GM10847 (cell line): ENCODE data around the gene GALNT7.

ENCODE experiments used
- POLR2A ChIP-seq: IDR thresholded peaks from 2 replicates; pipeline ENCODE4 v1.6.1; 2011; ENCODE audit not compliant: insufficient read length; ENCODE audit errors: extremely low read depth

GALNT7 gene

GRCh38 chr4:173259310-173259709 lies 90.7 kb downstream of the GALNT7 start:
- no peak for TF ChIP-seq POLR2A

GRCh38 chr4:173261052-173261451 lies 92.4 kb downstream of the GALNT7 start:
- no peak for TF ChIP-seq POLR2A

DNA sequence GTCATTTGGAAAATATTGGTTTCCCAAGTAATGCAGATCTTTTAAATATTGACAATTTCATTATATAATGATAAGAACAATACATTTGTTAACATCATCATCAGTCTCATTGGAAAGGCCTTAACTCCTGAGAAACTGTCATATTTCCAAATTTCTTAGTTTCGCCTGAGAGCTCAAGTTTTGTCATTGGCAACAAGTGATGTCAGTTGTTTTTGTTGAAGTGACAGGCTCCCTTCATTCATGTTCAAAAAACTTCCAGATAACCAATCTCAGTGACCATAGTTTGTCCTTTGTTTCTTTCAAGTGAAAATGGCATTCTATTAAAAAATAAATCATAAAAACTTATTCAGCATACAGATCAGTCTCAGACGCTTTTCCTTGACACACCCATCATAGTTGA lies 93.8 kb downstream of the GALNT7 start:
- no peak for TF ChIP-seq POLR2A

DNA sequence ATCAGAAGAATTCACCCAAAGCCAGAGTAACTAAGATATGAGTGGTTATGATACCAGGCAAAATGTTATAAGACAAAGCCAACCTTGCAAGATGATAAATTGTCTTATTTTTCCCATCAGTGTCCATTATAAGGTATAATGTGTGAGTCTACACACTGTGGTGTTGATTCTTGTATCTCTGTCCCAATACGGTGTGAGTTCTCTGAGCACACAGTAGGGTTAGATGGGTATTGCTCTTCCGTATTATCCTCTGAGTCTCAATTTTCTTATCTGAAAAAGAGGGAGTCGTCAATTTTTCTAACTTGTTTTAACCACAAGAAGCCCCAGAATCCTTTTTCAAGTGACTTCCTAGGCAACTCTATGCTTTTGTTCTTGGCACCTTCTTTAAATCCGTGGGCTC lies 95.6 kb downstream of the GALNT7 start:
- no peak for TF ChIP-seq POLR2A

DNA sequence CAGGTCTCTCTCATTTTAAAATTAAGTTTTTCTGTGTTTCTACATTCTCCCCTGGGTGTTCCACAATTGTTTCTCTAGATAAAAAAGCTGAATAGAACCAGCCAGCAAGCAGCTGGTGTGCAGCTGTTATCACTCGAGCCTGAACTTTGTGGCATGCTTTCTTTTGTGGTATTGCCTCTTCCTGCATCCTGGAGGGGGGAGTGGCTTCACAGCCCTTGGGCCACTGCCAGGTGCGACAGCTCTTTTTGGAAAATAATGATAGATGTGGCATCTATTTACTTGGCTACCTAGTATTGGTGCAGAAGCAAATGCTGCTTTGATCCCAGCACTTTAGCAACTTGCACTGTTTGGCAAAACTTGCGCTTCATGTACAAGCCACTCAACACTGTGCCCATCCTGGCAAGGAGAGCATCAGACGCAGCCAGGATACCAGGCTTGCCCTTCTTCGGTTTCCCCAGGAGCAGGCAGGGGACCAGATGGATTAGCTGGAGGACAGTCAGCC lies 96.1 kb downstream of the GALNT7 start:
- TF ChIP-seq POLR2A, result no peak

- TF ChIP-seq POLR2A, result no peak
Measured at GRCh38 chr4:173265751-173266150, 97.1 kb downstream of the GALNT7 start.

DNA sequence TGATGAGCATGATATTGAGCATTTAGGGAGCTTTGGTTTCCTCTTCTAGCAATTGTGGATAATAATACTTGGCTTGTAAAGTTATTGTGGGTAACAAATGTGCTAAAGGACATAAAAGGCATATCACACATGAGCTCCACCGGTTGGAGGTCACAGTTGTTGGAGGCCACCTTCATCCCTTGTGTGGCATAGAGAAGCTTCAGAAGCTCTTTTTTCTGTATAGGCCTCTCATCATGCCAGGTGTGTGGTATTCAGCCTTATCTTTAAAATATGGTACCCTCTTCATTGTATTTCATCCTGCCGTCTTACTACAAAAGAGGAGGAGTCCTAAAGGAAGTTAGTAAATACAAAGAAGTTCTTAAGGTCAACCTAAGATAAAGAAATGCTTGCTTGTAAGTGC lies 99.1 kb downstream of the GALNT7 start:
- no peak for TF ChIP-seq POLR2A

DNA sequence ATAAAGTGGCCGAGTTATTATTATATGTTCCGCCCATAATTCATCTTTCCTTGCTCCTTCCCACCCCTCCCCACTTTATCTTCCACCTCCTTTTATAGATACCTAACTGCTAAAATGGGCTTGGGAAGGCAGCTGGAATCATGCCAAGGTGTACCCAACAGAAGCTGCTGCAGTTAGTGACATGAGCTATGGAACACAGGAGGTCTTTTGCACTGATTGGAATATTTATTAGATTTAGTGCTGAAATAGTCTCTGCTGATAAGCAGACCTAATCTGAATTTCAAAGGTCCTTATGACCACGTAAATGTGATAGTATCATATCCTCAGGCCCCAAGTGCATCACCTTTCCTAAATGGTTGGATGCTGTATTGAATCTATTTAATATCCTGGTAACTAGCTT lies 100.7 kb downstream of the GALNT7 start:
- TF ChIP-seq POLR2A, result no peak

DNA sequence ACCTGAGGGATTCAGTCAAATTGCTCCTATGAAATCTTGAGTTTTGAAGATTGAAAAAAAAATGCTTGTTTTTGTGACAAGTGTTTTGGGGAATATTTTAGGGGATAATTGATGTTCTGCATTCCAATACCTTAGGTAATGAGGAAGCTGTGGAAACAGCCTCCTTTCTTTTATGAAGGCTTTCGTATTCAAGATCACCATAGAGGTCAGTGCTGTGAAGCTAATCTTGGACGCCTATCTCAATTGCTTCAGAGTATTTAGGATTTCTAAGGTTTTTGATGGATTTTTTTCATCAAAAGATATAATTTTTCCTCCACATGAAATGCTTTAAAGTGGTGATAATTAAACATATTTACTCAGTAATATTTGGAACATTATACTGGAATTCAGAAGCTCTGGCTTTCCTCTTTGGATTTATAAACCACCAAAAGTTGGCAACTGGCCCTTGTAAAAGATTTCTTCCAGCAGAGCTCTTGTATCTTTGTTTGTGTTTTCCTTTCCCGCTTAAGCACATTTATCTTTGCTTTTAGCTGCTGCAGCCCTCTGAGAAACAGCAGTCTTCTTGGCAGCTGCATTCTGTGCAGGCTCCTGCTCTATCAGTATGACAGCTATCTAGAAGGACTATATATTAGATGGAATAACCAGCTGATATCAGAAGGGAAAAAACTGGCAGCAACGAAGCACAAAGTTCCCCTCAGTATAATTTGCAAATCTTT lies 101.9 kb downstream of the GALNT7 start:
- no peak for TF ChIP-seq POLR2A

DNA sequence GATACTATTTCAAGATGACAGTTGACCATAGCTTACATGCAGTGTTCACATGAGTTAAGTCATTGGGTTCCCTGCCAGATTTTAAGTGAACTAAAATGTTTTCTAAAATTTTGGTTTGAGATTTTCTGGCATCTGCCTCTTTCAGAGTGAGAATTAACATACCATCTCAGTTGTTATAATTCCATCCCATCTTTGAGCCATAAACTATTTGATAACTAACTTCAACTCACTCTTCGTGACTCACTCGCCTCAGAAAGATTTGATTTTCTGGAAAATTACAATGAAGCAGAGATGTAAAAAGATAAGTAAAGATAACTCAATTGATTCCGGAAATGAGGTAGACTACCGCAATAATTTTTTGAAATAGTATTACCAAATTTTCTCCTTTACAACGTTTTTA lies 103.7 kb downstream of the GALNT7 start:
- TF ChIP-seq POLR2A, result no peak

GRCh38 chr4:173272996-173273395 lies 104.4 kb downstream of the GALNT7 start:
- no peak for TF ChIP-seq POLR2A

GRCh38 chr4:173273941-173274340 lies 105.3 kb downstream of the GALNT7 start:
- TF ChIP-seq POLR2A, result no peak

DNA sequence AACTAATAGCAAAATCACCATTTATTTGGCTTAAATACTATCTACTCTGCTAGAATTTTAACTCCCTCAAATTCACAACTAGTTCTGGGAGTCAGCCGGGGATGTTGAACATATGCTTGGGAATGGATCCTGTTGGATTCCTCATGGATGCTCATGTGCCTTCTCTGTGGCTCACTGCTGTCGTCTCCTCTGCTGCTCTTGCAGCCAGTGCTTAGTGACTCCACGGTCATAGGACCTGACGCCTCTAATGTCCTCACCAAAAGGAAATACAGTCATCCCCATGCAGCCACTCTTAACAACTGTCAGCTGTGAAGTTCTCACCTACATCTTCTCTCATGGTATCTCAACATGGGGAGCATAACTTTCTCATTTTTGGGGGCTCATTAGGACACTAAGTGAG lies 106.1 kb downstream of the GALNT7 start:
- TF ChIP-seq POLR2A, result no peak

- no peak for TF ChIP-seq POLR2A
Measured at GRCh38 chr4:173275150-173275549, 106.5 kb downstream of the GALNT7 start.

- no peak for TF ChIP-seq POLR2A
Measured at GRCh38 chr4:173277340-173277739, 108.7 kb downstream of the GALNT7 start.

- no peak for TF ChIP-seq POLR2A
Measured at GRCh38 chr4:173280998-173281397, 112.4 kb downstream of the GALNT7 start.

DNA sequence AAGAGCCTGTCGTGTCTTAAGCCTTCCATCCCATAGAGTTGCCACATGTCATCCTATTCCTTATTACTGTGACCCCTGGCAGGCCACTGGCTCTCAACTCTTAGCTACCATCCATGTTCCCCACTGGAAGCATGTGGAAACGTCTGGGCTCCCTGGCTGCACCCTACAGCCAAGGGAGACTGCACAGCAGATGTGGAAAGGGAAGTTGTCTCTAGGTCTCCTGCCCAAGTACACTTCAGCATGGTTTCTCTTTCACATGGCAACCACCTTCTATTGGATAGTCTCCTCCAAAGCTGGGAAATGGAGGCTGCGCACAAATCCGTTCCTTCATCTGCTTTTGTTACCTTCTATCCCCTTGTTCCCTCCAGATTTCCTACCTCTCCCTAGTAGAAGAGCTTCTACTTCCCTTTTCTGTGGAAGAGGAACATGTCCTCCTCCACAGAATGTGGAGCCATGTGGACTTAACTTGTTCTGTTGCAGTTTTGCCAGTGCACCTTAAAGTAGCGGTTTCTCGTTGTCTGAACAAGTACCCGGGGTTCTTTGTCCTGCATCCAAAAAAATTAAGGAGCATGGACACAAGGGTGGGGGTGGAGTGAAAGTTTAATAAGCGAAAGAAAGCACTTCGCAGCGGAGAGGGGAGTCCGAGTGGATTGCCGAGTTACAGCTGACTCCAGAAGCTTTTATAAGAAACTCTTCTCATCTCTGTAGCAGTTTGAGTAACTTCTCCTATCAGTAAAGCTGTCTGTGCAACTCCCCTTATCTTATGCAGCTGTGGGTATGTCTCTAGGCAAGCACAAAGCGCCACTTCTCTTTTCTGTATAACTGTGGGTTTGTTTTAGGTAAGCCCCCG lies 113.0 kb downstream of the GALNT7 start:
- no peak for TF ChIP-seq POLR2A

GRCh38 chr4:173282256-173282562 lies 113.6 kb downstream of the GALNT7 start:
- TF ChIP-seq POLR2A, result no peak
